Measurements from ENCODE around the gene CTAG1A.
"Not testable (repeated sequence)": the region's sequence is repeated elsewhere in the genome, so short reads cannot be mapped to it uniquely, and the experiment has no call there.

Gene CTAG1A

GRCh38 chrX:154584585-154585183 lies at the start of gene CTAG1A:
TSS of gene CTAG1A (plus strand) at chrX:154585133. CDS start at chrX:154585207, 74 bp downstream.
- not testable (repeated sequence) for DNase-seq (ENCODE audit: low read depth in 4 of 4, low spot score in 1 of 4)

GRCh38 chrX:154535892-154536291 lies 49.0 kb upstream of the CTAG1A start:
- no peak for DNase-seq (ENCODE audit: low read depth in 4 of 4, low spot score in 1 of 4)

GRCh38 chrX:154539077-154539476 lies 45.9 kb upstream of the CTAG1A start:
- no peak for DNase-seq (ENCODE audit: low read depth in 4 of 4, low spot score in 1 of 4)

- not testable (repeated sequence) for DNase-seq (ENCODE audit: low read depth in 4 of 4, low spot score in 1 of 4)
These were observed 44.6 kb upstream of the CTAG1A start for GRCh38 chrX:154540365-154540764.

- no peak for DNase-seq (ENCODE audit: low read depth in 4 of 4, low spot score in 1 of 4)
These were observed 43.9 kb upstream of the CTAG1A start for GRCh38 chrX:154540897-154541535.

GRCh38 chrX:154541589-154541895 lies 43.4 kb upstream of the CTAG1A start:
- DNase-seq (ENCODE audit: low read depth in 4 of 4, low spot score in 1 of 4) = no peak

GRCh38 chrX:154541896-154542722 lies 42.8 kb upstream of the CTAG1A start:
- DNase-seq (ENCODE audit: low read depth in 4 of 4, low spot score in 1 of 4) = peak in 2 of 4 experiments; percentile 28 to 34

- DNase-seq (ENCODE audit: low read depth in 4 of 4, low spot score in 1 of 4) = peak in 1 of 4 experiments; percentile 10
These were observed 42.1 kb upstream of the CTAG1A start for GRCh38 chrX:154542723-154543424.

GRCh38 chrX:154545673-154546274 lies 39.2 kb upstream of the CTAG1A start:
- DNase-seq (ENCODE audit: low read depth in 4 of 4, low spot score in 1 of 4) = no peak

GRCh38 chrX:154546354-154547244 lies 38.3 kb upstream of the CTAG1A start, which contains the start of gene G6PD:
TSS of gene G6PD (minus strand) at chrX:154546846. CDS start at chrX:154546155, 691 bp downstream.
- DNase-seq (ENCODE audit: low read depth in 4 of 4, low spot score in 1 of 4) = peak; percentile 43 to 68 (median 60)

GRCh38 chrX:154547245-154548027 lies 37.5 kb upstream of the CTAG1A start, which contains the start of gene IKBKG:
TSS of gene IKBKG (plus strand) at chrX:154547620. CDS start at chrX:154552003, 4,383 bp downstream.
- DNase-seq (ENCODE audit: low read depth in 4 of 4, low spot score in 1 of 4) = peak; percentile 60 to 80 (median 70)

GRCh38 chrX:154548028-154548316 lies 37.0 kb upstream of the CTAG1A start:
- no peak for DNase-seq (ENCODE audit: low read depth in 4 of 4, low spot score in 1 of 4)

GRCh38 chrX:154549766-154550165 lies 35.2 kb upstream of the CTAG1A start:
- no peak for DNase-seq (ENCODE audit: low read depth in 4 of 4, low spot score in 1 of 4)

GRCh38 chrX:154552112-154552806 lies 32.7 kb upstream of the CTAG1A start:
- not testable (repeated sequence) for DNase-seq (ENCODE audit: low read depth in 4 of 4, low spot score in 1 of 4)

GRCh38 chrX:154558060-154558690 lies 26.8 kb upstream of the CTAG1A start:
- not testable (repeated sequence) for DNase-seq (ENCODE audit: low read depth in 4 of 4, low spot score in 1 of 4)

- not testable (repeated sequence) for DNase-seq (ENCODE audit: low read depth in 4 of 4, low spot score in 1 of 4)
These were observed 26.0 kb upstream of the CTAG1A start for GRCh38 chrX:154558896-154559295.

- not testable (repeated sequence) for DNase-seq (ENCODE audit: low read depth in 4 of 4, low spot score in 1 of 4)
These were observed 24.6 kb upstream of the CTAG1A start for GRCh38 chrX:154560326-154560725.

- not testable (repeated sequence) for DNase-seq (ENCODE audit: low read depth in 4 of 4, low spot score in 1 of 4)
These were observed 22.6 kb upstream of the CTAG1A start for GRCh38 chrX:154562295-154562694.
